Ramos (cell line): ENCODE results near the gene RBM34.
"Not testable (repeated sequence)": the region's sequence is repeated elsewhere in the genome, so short reads cannot be mapped to it uniquely, and the experiment has no call there.

Experiments
- in situ Hi-C: fragments of 300-500 bp; cut with MboI; formaldehyde crosslinking; loops from one replicate; pipeline ENCODE4 v1.14.3; 2022; ENCODE audit warnings: low sequenced_read_pairs; ENCODE audit not compliant: unreplicated experiment

Gene RBM34

DNA sequence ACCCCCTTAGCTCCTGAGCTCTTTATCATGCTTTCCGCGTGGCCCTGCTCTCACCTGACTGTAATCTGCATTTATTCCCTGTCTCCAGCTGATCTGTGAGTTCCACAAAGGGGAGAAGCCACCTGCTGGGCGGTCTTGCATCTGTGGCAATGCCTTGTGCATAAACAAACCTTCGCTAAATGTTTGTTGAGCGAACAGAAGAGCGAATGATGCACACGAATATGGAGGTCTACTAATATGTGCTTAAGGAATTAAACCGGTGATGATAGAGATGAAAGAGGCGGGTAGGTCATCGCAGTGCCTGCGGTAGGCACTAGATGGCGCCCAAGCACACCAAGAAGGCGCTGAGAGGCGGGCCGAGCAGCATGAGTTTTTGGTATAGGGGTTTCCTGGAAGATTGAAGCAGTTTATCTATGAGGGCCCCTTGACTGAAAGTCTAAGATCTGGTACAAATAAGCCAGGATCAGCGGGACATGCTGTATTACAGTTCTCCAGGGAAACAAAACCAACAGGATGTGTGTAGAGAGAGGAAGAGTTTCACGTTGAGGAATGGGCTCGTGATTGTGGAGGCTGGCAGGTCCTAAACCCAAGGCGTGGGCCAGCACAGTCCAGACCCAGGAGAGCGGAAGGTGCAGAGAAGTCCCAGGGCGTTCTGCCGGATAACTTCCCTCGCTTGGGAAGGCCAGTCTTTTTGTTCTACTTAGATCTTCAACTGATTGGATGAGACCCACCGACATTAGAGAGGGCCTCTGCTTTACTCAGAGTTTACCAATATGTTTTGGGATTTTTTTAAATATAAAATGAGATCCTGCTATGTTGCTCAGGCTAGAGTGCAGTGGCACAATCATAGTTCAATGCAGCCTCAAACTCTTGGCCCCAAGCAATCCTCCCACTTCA, 67.1 kb downstream of the RBM34 start:
- in situ Hi-C loops = no loop called here

- in situ Hi-C loops = no loop called here
Measured at GRCh38 chr1:235093013-235093695, 67.9 kb downstream of the RBM34 start.

DNA sequence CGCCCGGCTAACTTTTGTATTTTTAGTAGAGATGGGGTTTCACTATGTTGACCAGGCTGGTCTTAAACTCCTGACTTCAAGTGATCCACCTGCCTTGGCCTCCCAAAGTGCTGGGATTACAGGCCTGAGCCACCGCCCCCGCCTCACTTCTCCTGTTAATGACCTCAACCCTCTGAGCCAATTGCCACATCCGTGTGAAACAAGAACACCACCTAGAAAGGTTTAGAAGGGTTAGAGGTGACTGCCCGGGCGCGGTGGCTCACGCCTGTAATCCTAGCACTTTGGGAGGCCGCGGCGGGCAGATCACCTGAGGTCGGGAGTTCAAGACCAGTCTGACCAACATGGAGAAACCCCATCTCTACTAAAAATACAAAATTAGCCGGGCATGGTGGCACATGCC, 68.6 kb downstream of the RBM34 start:
- in situ Hi-C loops = not testable (repeated sequence)

GRCh38 chr1:235092045-235092406, 69.0 kb downstream of the RBM34 start:
- in situ Hi-C loops = not testable (repeated sequence)

DNA sequence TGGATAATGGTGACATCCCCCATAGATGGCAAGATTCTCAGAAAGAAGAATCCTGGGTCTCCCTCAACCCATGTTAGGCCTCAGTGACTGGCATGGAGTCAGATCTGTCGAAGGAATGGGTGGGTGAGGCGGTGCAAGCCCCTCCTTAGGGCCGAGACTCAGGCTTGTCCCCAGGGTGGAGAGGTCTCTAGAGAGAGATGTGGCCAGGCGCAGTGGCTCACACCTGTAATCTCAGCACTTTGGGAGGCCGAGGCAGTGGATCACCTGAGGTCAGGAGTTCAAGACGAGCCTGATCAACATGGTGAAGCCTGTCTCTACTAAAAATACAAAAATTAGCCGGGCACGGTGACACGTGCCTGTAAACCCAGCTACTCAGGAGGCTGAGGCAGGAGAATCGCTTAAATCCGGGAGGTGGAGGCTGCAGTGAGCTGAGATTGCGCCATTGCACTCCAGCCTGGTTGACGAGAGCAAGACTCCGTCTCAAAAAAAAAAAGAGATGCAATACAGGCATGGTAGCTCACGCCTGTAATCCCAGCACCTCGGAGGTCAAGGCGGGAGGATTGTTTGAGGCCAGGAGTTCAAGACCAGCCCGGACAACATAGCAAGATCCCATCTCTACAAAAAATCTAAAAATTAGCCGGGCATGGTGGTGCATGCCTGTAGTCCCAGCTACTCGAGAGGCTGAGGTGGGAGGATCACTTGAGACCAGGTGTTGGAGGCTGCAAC, 69.6 kb downstream of the RBM34 start:
- in situ Hi-C loops = not testable (repeated sequence)

GRCh38 chr1:235090406-235091069, 70.5 kb downstream of the RBM34 start:
- in situ Hi-C loops = no loop called here

DNA sequence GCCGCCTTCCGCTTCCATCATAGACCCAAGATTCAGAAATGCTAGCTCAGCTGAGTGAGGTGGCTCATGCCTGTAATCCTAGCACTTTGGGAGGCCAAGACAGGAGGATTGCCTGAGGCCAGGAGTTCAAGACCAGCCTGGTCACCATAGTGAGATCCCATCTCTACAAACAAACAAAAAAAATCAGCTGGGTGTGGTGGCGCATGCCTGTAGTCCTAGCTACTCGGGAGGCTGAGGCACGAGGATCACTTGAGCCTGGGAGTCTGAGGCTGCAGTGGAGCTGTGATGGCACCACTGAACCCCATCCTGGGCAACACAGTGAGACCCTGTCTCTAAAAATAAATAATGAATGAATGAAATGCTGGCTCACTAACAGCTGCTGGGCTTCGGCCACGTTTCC, 72.1 kb downstream of the RBM34 start:
- in situ Hi-C loops = no loop called here

GRCh38 chr1:235088430-235088829, 72.6 kb downstream of the RBM34 start:
- in situ Hi-C loops = no loop called here

- in situ Hi-C loops = no loop called here
Measured at GRCh38 chr1:235087906-235088305, 73.1 kb downstream of the RBM34 start.

- in situ Hi-C loops = not testable (repeated sequence)
Measured at GRCh38 chr1:235085411-235086117, 75.5 kb downstream of the RBM34 start.
